NCI-H1092 (cell line): ENCODE data around the gene ARRB1.
"Not testable (repeated sequence)": the region's sequence is repeated elsewhere in the genome, so short reads cannot be mapped to it uniquely, and the experiment has no call there.

ENCODE experiments used
- DNase-seq: peaks from one replicate; lab custom pipeline; 2025; lab: John Stamatoyannopoulos, UW

ARRB1 gene

GRCh38 chr11:75342966-75343870 is 8.2 kb downstream of the ARRB1 start:
- peak; percentile 59 for DNase-seq

- peak; percentile 14 for DNase-seq
Observed at GRCh38 chr11:75342231-75342918, 9.1 kb downstream of the ARRB1 start.

GRCh38 chr11:75341612-75342011 is 9.8 kb downstream of the ARRB1 start:
- no peak for DNase-seq

GRCh38 chr11:75339685-75340409 is 11.6 kb downstream of the ARRB1 start:
- no peak for DNase-seq

GRCh38 chr11:75338516-75339208 is 12.8 kb downstream of the ARRB1 start:
- DNase-seq: no peak

- no peak for DNase-seq
Observed at GRCh38 chr11:75337195-75337654, 14.2 kb downstream of the ARRB1 start.

- no peak for DNase-seq
Observed at GRCh38 chr11:75334976-75335375, 16.5 kb downstream of the ARRB1 start.

- DNase-seq: no peak
Observed at GRCh38 chr11:75334402-75334891, 17.0 kb downstream of the ARRB1 start.

- DNase-seq: no peak
Observed at GRCh38 chr11:75333807-75334140, 17.7 kb downstream of the ARRB1 start.

GRCh38 chr11:75333022-75333806 is 18.2 kb downstream of the ARRB1 start:
- DNase-seq: no peak

GRCh38 chr11:75331761-75332160 is 19.7 kb downstream of the ARRB1 start:
- not testable (repeated sequence) for DNase-seq

GRCh38 chr11:75331304-75331703 is 20.2 kb downstream of the ARRB1 start:
- not testable (repeated sequence) for DNase-seq

- DNase-seq: not testable (repeated sequence)
Observed at GRCh38 chr11:75330886-75331285, 20.6 kb downstream of the ARRB1 start.

GRCh38 chr11:75330291-75330690 is 21.2 kb downstream of the ARRB1 start:
- no peak for DNase-seq

GRCh38 chr11:75328426-75329277 is 22.8 kb downstream of the ARRB1 start:
- DNase-seq: peak; percentile 83

GRCh38 chr11:75326439-75326810 is 25.0 kb downstream of the ARRB1 start:
- no peak for DNase-seq

- DNase-seq: no peak
Observed at GRCh38 chr11:75325713-75326438, 25.6 kb downstream of the ARRB1 start.

GRCh38 chr11:75324740-75325139 is 26.7 kb downstream of the ARRB1 start:
- no peak for DNase-seq

GRCh38 chr11:75324189-75324588 is 27.3 kb downstream of the ARRB1 start:
- no peak for DNase-seq
